Dendritic cell treated with granulocyte-macrophage colony-stimulating factor and Interleukin-4, amounts not matched to agents 40 ng/mL and 50 ng/mL, for 4 days (primary cell): ENCODE measurements around the gene APOBEC3A.
"Not testable (repeated sequence)": the region's sequence is repeated elsewhere in the genome, so short reads cannot be mapped to it uniquely, and the experiment has no call there.

Experiments
- H3K27ac Mint-ChIP-seq: one replicate; pipeline ENCODE4 v1.8.0; 2022; ENCODE audit warnings: mild to moderate bottlenecking, mixed read lengths
- H3K27me3 Mint-ChIP-seq: one replicate; pipeline ENCODE4 v1.8.0; 2022; ENCODE audit warnings: mild to moderate bottlenecking, mixed read lengths
- H3K36me3 Mint-ChIP-seq: one replicate; pipeline ENCODE4 v1.8.0; 2022; ENCODE audit warnings: low read depth, mixed read lengths
- H3K4me1 Mint-ChIP-seq: one replicate; pipeline ENCODE4 v1.8.0; 2022; ENCODE audit warnings: low read depth, mixed read lengths
- H3K4me3 Mint-ChIP-seq: one replicate; pipeline ENCODE4 v1.8.0; 2022; ENCODE audit warnings: mild to moderate bottlenecking, moderate library complexity, mixed read lengths
- H3K9me3 Mint-ChIP-seq: one replicate; pipeline ENCODE4 v1.8.0; 2022; ENCODE audit warnings: mixed read lengths
- intact Hi-C: fragments of 100-400 bp; cut with micrococcal nuclease; formaldehyde crosslinking; loops from one replicate; pipeline ENCODE4 v1.15.0; 2022

APOBEC3A gene

GRCh38 chr22:38984784-38985757 lies 27.7 kb downstream of the APOBEC3A start:
- H3K4me3 Mint-ChIP-seq = not testable (repeated sequence)

GRCh38 chr22:38986629-38987028 lies 29.2 kb downstream of the APOBEC3A start:
- peaks cover 6% of the 10 kb centered on the region for H3K36me3 Mint-ChIP-seq
- no peak overlapping the region for H3K4me3 Mint-ChIP-seq
- H3K27me3 Mint-ChIP-seq = peaks cover 7% of the 10 kb centered on the region
- intact Hi-C loops = no loop called here
- H3K27ac Mint-ChIP-seq = no peak overlapping the region
- peaks cover 10% of the 10 kb centered on the region for H3K9me3 Mint-ChIP-seq
- peaks cover 32% of the 10 kb centered on the region for H3K4me1 Mint-ChIP-seq

More at GRCh38 chr22:38984784-38985757, 27.7 kb downstream of the APOBEC3A start:
- H3K9me3 Mint-ChIP-seq, H3K27ac Mint-ChIP-seq, H3K36me3 Mint-ChIP-seq, intact Hi-C loops: not testable (repeated sequence)
- H3K4me1 Mint-ChIP-seq = peaks cover 34% of the 10 kb centered on the region
- peaks cover 12% of the 10 kb centered on the region for H3K27me3 Mint-ChIP-seq

- intact Hi-C loops = no loop called here
- peaks cover 7% of the 10 kb centered on the region for H3K27me3 Mint-ChIP-seq
- H3K9me3 Mint-ChIP-seq = peaks cover 10% of the 10 kb centered on the region
- peaks cover 6% of the 10 kb centered on the region for H3K36me3 Mint-ChIP-seq
- H3K4me1 Mint-ChIP-seq = peaks cover 27% of the 10 kb centered on the region
- H3K27ac Mint-ChIP-seq = no peak overlapping the region
- no peak overlapping the region for H3K4me3 Mint-ChIP-seq
These were observed 29.9 kb downstream of the APOBEC3A start for GRCh38 chr22:38987171-38987895.

- no peak overlapping the region for H3K27ac Mint-ChIP-seq
- no peaks in the 10 kb centered on the region for H3K36me3 Mint-ChIP-seq
- H3K27me3 Mint-ChIP-seq = peaks cover 7% of the 10 kb centered on the region
- H3K9me3 Mint-ChIP-seq = peaks cover 1% of the 10 kb centered on the region
- peaks cover 21% of the 10 kb centered on the region for H3K4me1 Mint-ChIP-seq
- no peak overlapping the region for H3K4me3 Mint-ChIP-seq
- intact Hi-C loops = no loop called here
These were observed 32.1 kb downstream of the APOBEC3A start for GRCh38 chr22:38989466-38989865.

GRCh38 chr22:38992871-38993371 lies 35.5 kb downstream of the APOBEC3A start:
- peaks cover 24% of the 10 kb centered on the region for H3K27me3 Mint-ChIP-seq
- H3K9me3 Mint-ChIP-seq, H3K4me1 Mint-ChIP-seq, H3K36me3 Mint-ChIP-seq, intact Hi-C loops, H3K27ac Mint-ChIP-seq, H3K4me3 Mint-ChIP-seq: not testable (repeated sequence)

- Mint-ChIP-seq H3K4me1 (peaks cover 5% of the 10 kb centered on the region), H3K36me3 (no peaks in the 10 kb centered on the region), H3K9me3 (peaks cover 9% of the 10 kb centered on the region), H3K27ac (no peak overlapping the region), H3K4me3 (no peak overlapping the region), H3K27me3 (peaks cover 43% of the 10 kb centered on the region)
- intact Hi-C loops = no loop called here
These were observed 38.7 kb downstream of the APOBEC3A start for GRCh38 chr22:38996105-38996504.

- no peaks in the 10 kb centered on the region for H3K36me3 Mint-ChIP-seq
- H3K4me1 Mint-ChIP-seq = no peaks in the 10 kb centered on the region
These were observed 40.1 kb downstream of the APOBEC3A start for GRCh38 chr22:38997518-38997917.

GRCh38 chr22:39003165-39003638 lies 45.8 kb downstream of the APOBEC3A start:
- intact Hi-C loops = loop anchor here (1.0 to 10.0 kb wide), 3 partner anchors 76 to 238 kb away; no protein-coding TSS in a partner anchor
- Mint-ChIP-seq H3K9me3 (peaks cover 3% of the 10 kb centered on the region), H3K27me3 (peaks cover 31% of the 10 kb centered on the region), H3K27ac (no peak overlapping the region), H3K4me1 (peaks cover 15% of the 10 kb centered on the region), H3K4me3 (no peak overlapping the region), H3K36me3 (no peaks in the 10 kb centered on the region)

More at GRCh38 chr22:38997518-38997917, 40.1 kb downstream of the APOBEC3A start:
- intact Hi-C loops = no loop called here
- Mint-ChIP-seq H3K27me3 (peaks cover 48% of the 10 kb centered on the region), H3K9me3 (peaks cover 9% of the 10 kb centered on the region), H3K27ac (no peak overlapping the region), H3K4me3 (no peak overlapping the region)

GRCh38 chr22:39007177-39007576 lies 49.8 kb downstream of the APOBEC3A start:
- Mint-ChIP-seq H3K27ac (no peak overlapping the region), H3K27me3 (peaks cover 7% of the 10 kb centered on the region), H3K4me3 (no peak overlapping the region), H3K4me1 (peaks cover 17% of the 10 kb centered on the region), H3K36me3 (no peaks in the 10 kb centered on the region), H3K9me3 (no peaks in the 10 kb centered on the region)
- intact Hi-C loops = loop anchor here (5.0 to 10.0 kb wide), 2 partner anchors 110 to 242 kb away; no protein-coding TSS in a partner anchor

GRCh38 chr22:39008271-39008850 lies 51.0 kb downstream of the APOBEC3A start:
- intact Hi-C loops = loop anchor here (5.0 to 10.0 kb wide), 2 partner anchors 109 to 244 kb away; no protein-coding TSS in a partner anchor
- not testable (repeated sequence) for H3K4me3 Mint-ChIP-seq, H3K27ac Mint-ChIP-seq, H3K36me3 Mint-ChIP-seq, H3K27me3 Mint-ChIP-seq, H3K9me3 Mint-ChIP-seq
- H3K4me1 Mint-ChIP-seq = peaks cover 13% of the 10 kb centered on the region

GRCh38 chr22:39010946-39011345 lies 53.5 kb downstream of the APOBEC3A start:
- Mint-ChIP-seq H3K9me3 (no peaks in the 10 kb centered on the region), H3K4me3 (no peak overlapping the region), H3K36me3 (peaks cover 10% of the 10 kb centered on the region), H3K27ac (no peak overlapping the region), H3K27me3 (no peaks in the 10 kb centered on the region), H3K4me1 (peaks cover 31% of the 10 kb centered on the region)
- intact Hi-C loops = no loop called here
